Stomach (tissue), 9 donors: ENCODE results near the gene ANKMY2. TPM values are rescaled to one million over a fixed set of nuclear protein-coding genes. Genes with fewer than 3 reads are reported as not detected.

Source experiments
- DNase-seq, 2 donors: peaks; one replicate each; pipeline versions ENCODE4 v3.0.0 to v3.0.0-alpha.2; 2013 to 2019
- H3K27ac ChIP-seq, 5 donors: fragments of 200-600 bp in 4 of 5; sonication (generic) in 4 of 5; one replicate each; pipeline ENCODE4 v1.5.1; 2013 to 2019; ENCODE audit warnings: mild to moderate bottlenecking in 1 of 5, moderate library complexity in 1 of 5
- H3K27me3 ChIP-seq, 3 donors: fragments of 200-600 bp; sonication (generic); one replicate each; pipeline ENCODE4 v1.5.1; 2017 to 2019; ENCODE audit warnings: mixed run types in 1 of 3
- H3K36me3 ChIP-seq, 4 donors: fragments of 200-600 bp; sonication (generic); 1 replicate in 3 of 4; 2 replicates in 1 of 4; pipeline ENCODE4 v1.5.1; 2016 to 2019
- H3K4me1 ChIP-seq, 4 donors: fragments of 200-600 bp; sonication (generic); one replicate each; pipeline ENCODE4 v1.5.1; 2016 to 2019
- H3K4me3 ChIP-seq, 4 donors: fragments of 200-600 bp; sonication (generic) in 3 of 4; one replicate each; pipeline ENCODE4 v1.5.1; 2016 to 2019; ENCODE audit warnings: mild to moderate bottlenecking in 1 of 4
- H3K9me3 ChIP-seq, 4 donors: fragments of 200-600 bp; sonication (generic); one replicate each; pipeline ENCODE4 v1.5.1; 2016 to 2019
- CTCF ChIP-seq, 7 experiments: fragments of 450-650 bp in 4 of 7; fragments of 200-600 bp in 3 of 7; sonication (generic) in 3 of 7; IDR thresholded peaks; one replicate each; pipeline ENCODE4 v1.5.1; 2016 to 2019; ENCODE audit warnings: antibody characterized with exemption in 7 of 7, control low read depth in 2 of 7, mild to moderate bottlenecking in 1 of 7
- EP300 ChIP-seq: sonication (generic); formaldehyde crosslinking; IDR thresholded peaks from one replicate; pipeline ENCODE4 v1.6.1; 2017; ENCODE audit warnings: antibody characterized with exemption
- POLR2A ChIP-seq, 4 donors: fragments of 450-650 bp; IDR thresholded peaks; one replicate each; pipeline ENCODE4 v1.6.1; 2016; ENCODE audit warnings: antibody characterized with exemption in 4 of 4, control low read depth in 2 of 4, mild to moderate bottlenecking in 1 of 4, moderate library complexity in 1 of 4
- POLR2AphosphoS5 ChIP-seq, 3 donors: sonication (generic); formaldehyde crosslinking; IDR thresholded peaks; one replicate each; pipeline ENCODE4 v1.6.1; 2016; ENCODE audit warnings: antibody characterized with exemption in 3 of 3
- WGBS, 5 donors: extraction: QIAGEN DNeasy Blood & Tissue Kit in 3 of 5; methylation state at CpG; one replicate each; pipeline versions ENCODE4 v1.1.5 to v1.1.7; 2013 to 2018; 5-methylcytosine and 5-hydroxymethylcytosine counted together
- intact Hi-C: fragments of 100-400 bp; cut with DNase I; formaldehyde crosslinking; loops from one replicate; pipeline ENCODE4 v1.15.1; 2023; ENCODE audit warnings: low total_unique reads
- polyA plus RNA-seq, 3 donors: library from polyadenylated mRNA; stranded (reverse); fragments of 200-250 nt; gene quantifications; one replicate each; pipeline ENCODE4 v1.2.3, GENCODE V29; 2013
- total RNA-seq, 5 donors: library from RNA; depleted of rRNA; stranded (reverse); fragments of >200 nt; gene quantifications; one replicate each; pipeline versions ENCODE4 v1.1.0 to v1.2.3, GENCODE V29; 2014 to 2016
- donor health status: healthy with polysubstance abuse.
- donor health status: Bipolar disorder and iron deficiency.
- donor health status: healthy.

The ANKMY2 gene
- total and polyA plus RNA-seq, 8 donors: 2.6 to 39.8 (median 29.0) TPM

GRCh38 chr7:16657656-16658279 is 12.2 kb upstream of the ANKMY2 start:
- DNase-seq: peak in 1 of 2 donors; percentile 57
- H3K4me1 ChIP-seq: peaks cover 6 to 52% (median 21%) of the 10 kb centered on the region in 4 donors
- no peak overlapping the region for H3K4me3 ChIP-seq
- TF ChIP-seq POLR2AphosphoS5 (IDR thresholded peaks at IDR 0.05): peak in 1 of 3 donors; percentile 40
- no peak for TF ChIP-seq EP300
- H3K9me3 ChIP-seq: no peaks in the 10 kb centered on the region
- H3K36me3 ChIP-seq: no peaks in the 10 kb centered on the region
- H3K27me3 ChIP-seq: no peaks in the 10 kb centered on the region
- peak overlapping the region in 1 of 5 donors; percentile 9 for H3K27ac ChIP-seq
- 67 to 81% (median 72%) methylated on average over 4 of the region's 4 CpGs for WGBS, 5 donors
- intact Hi-C loops: no loop called here

- intact Hi-C loops: no loop called here
- Histone ChIP-seq H3K4me1 (peaks cover 13 to 54% (median 26%) of the 10 kb centered on the region in 4 donors), H3K27me3 (no peaks in the 10 kb centered on the region), H3K27ac (no peak overlapping the region), H3K4me3 (no peak overlapping the region), H3K36me3 (no peaks in the 10 kb centered on the region), H3K9me3 (no peaks in the 10 kb centered on the region)
- no peak for TF ChIP-seq POLR2A (IDR thresholded peaks at IDR 0.05)
- TF ChIP-seq EP300: no peak
- TF ChIP-seq CTCF (IDR thresholded peaks at IDR 0.05): no peak
- no peak for TF ChIP-seq POLR2AphosphoS5 (IDR thresholded peaks at IDR 0.05)
- 57 to 72% (median 59%) methylated on average over 1 of the region's 1 CpG for WGBS, 5 donors
- DNase-seq: no peak
Measured at GRCh38 chr7:16656141-16656540, 10.6 kb upstream of the ANKMY2 start.

GRCh38 chr7:16655394-16655793 is 9.8 kb upstream of the ANKMY2 start:
- intact Hi-C loops: no loop called here
- H3K4me1 ChIP-seq: peaks cover 8 to 54% (median 22%) of the 10 kb centered on the region in 4 donors
- DNase-seq: no peak
- H3K9me3 ChIP-seq: no peaks in the 10 kb centered on the region
- no peak overlapping the region for H3K27ac ChIP-seq
- no peak for TF ChIP-seq CTCF (IDR thresholded peaks at IDR 0.05)
- no peak for TF ChIP-seq POLR2A (IDR thresholded peaks at IDR 0.05)
- no peak for TF ChIP-seq POLR2AphosphoS5 (IDR thresholded peaks at IDR 0.05)
- TF ChIP-seq EP300: no peak
- H3K36me3 ChIP-seq: no peaks in the 10 kb centered on the region
- H3K4me3 ChIP-seq: no peak overlapping the region
- H3K27me3 ChIP-seq: no peaks in the 10 kb centered on the region

- no peaks in the 10 kb centered on the region for H3K36me3 ChIP-seq
- no peak for TF ChIP-seq CTCF (IDR thresholded peaks at IDR 0.05)
- TF ChIP-seq POLR2AphosphoS5 (IDR thresholded peaks at IDR 0.05): peak in 1 of 3 donors; percentile 12
- peaks cover 12 to 74% (median 31%) of the 10 kb centered on the region in 4 donors for H3K4me1 ChIP-seq
- intact Hi-C loops: no loop called here
- peak; percentile 68 to 83 for DNase-seq
- H3K4me3 ChIP-seq: no peak overlapping the region
- H3K9me3 ChIP-seq: no peaks in the 10 kb centered on the region
- H3K27me3 ChIP-seq: no peaks in the 10 kb centered on the region
- H3K27ac ChIP-seq: peak overlapping the region in 1 of 5 donors; percentile 31
- 49 to 85% (median 50%) methylated on average over 2 of the region's 2 CpGs for WGBS, 5 donors
Measured at GRCh38 chr7:16652888-16653287, 7.3 kb upstream of the ANKMY2 start.

GRCh38 chr7:16652240-16652583 is 6.7 kb upstream of the ANKMY2 start:
- WGBS, 5 donors: 80 to 88% (median 85%) methylated on average over 7 of the region's 7 CpGs
- H3K4me1 ChIP-seq: peaks cover 19 to 76% (median 36%) of the 10 kb centered on the region in 4 donors

More at GRCh38 chr7:16652240-16652583, 6.7 kb upstream of the ANKMY2 start:
- TF ChIP-seq CTCF (IDR thresholded peaks at IDR 0.05): no peak
- TF ChIP-seq POLR2AphosphoS5 (IDR thresholded peaks at IDR 0.05): no peak
- TF ChIP-seq EP300: no peak
- no peak for TF ChIP-seq POLR2A (IDR thresholded peaks at IDR 0.05)
- peak overlapping the region in 2 of 5 donors; percentile 23 to 31 for H3K27ac ChIP-seq
- DNase-seq: no peak
- H3K36me3 ChIP-seq: no peaks in the 10 kb centered on the region
- H3K9me3 ChIP-seq: no peaks in the 10 kb centered on the region
- intact Hi-C loops: no loop called here
- no peak overlapping the region for H3K4me3 ChIP-seq
- H3K27me3 ChIP-seq: no peaks in the 10 kb centered on the region
